ENCODE measurements around the gene GPR32.

GRCh38 chr19:50722201-50723013 lies 47.9 kb upstream of the GPR32 start:
- TF ChIP-seq CTCF (IDR thresholded peaks at IDR 0.05) (no peak), POLR2AphosphoS5 (IDR thresholded peaks at IDR 0.05) (no peak), EP300 (IDR thresholded peaks at IDR 0.05) (no peak)

All from gastroesophageal sphincter (tissue), 3 donors.